Posterior vena cava (tissue), 2 donors: ENCODE data around the gene UCN. TPM values are rescaled to one million over a fixed set of nuclear protein-coding genes. Genes with fewer than 3 reads are reported as not detected.
"Not testable (repeated sequence)": the region's sequence is repeated elsewhere in the genome, so short reads cannot be mapped to it uniquely, and the experiment has no call there.

ENCODE experiments used
- DNase-seq: peaks from one replicate; pipeline ENCODE4 v3.0.0-alpha.2; 2020; ENCODE audit warnings: low spot score
- intact Hi-C, 2 donors: fragments of 100-400 bp; cut with DNase I; formaldehyde crosslinking; loops; one replicate each; pipeline versions ENCODE4 v1.14.1 to v1.14.2; 2022 to 2023
- long read RNA-seq, 2 donors: library from polyadenylated mRNA; unstranded; transcript quantifications; one replicate each; pipeline ENCODE4 v2.0.0, GENCODE V29; 2020 to 2021
- total RNA-seq, 2 donors: library from RNA; stranded (reverse); fragmentation: NEBNext Ultra II Directional; extraction: Animal tissue kit (Norgen Biotek cat#: 25700); gene quantifications; one replicate each; pipeline ENCODE4 v1.2.1, GENCODE V29; 2021
- donor health status: DM: yes; HTN: yes; CAD: no.
- donor health status: DM: yes; HTN: yes; CAD: no.

Gene UCN, protein sequence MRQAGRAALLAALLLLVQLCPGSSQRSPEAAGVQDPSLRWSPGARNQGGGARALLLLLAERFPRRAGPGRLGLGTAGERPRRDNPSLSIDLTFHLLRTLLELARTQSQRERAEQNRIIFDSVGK
- 1 to 10 TPM in 1 of 2 donors, under 1 TPM in 1; 0.95 to 1.2 TPM for total RNA-seq
- long read RNA-seq, donor 1, result 0 reads
- long read RNA-seq, donor 2, partial matches to known transcripts, result 0 of 3 reads
- long read RNA-seq, donor 2, other reads (novel, unspliced or antisense), result 0 of 3 reads

GRCh38 chr2:27308359-27308881 is at the start of gene UCN:
Gene UCN, minus strand, starts transcription at chr2:27308445. Its CDS starts 550 bp downstream, at chr2:27307895.
- peak; percentile 87 for DNase-seq

GRCh38 chr2:27356382-27357181 is 48.3 kb upstream of the UCN start, which contains the start of gene GTF3C2:
Gene GTF3C2, minus strand, starts transcription at chr2:27356764. Its CDS starts 13,210 bp downstream, at chr2:27343554.
- peak; percentile 98 for DNase-seq

More at GRCh38 chr2:27308359-27308881, at the start of gene UCN:
- intact Hi-C loops, result no loop called here

GRCh38 chr2:27356056-27356381 is 47.8 kb upstream of the UCN start:
- DNase-seq, result peak; percentile 83
- intact Hi-C loops, result no loop called here

More at GRCh38 chr2:27356382-27357181, 48.3 kb upstream of the UCN start, which contains the start of gene GTF3C2:
- intact Hi-C loops, result no loop called here

DNA sequence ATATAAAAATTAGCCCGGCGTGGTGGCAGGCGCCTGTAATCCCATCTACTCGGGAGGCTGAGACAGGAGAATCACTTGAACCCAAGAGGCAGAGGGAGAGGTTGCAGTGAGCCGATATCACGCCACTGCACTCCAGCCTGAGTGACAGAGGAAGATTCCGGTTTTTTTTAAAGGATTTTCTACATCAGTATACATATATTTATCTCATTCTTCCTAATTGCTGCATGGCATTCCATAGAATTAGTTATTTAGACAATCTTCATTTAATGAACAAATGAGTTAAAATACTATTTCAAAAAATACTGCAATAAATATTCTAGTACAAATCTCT is 46.3 kb upstream of the UCN start:
- no peak for DNase-seq
- intact Hi-C loops, result no loop called here

DNA sequence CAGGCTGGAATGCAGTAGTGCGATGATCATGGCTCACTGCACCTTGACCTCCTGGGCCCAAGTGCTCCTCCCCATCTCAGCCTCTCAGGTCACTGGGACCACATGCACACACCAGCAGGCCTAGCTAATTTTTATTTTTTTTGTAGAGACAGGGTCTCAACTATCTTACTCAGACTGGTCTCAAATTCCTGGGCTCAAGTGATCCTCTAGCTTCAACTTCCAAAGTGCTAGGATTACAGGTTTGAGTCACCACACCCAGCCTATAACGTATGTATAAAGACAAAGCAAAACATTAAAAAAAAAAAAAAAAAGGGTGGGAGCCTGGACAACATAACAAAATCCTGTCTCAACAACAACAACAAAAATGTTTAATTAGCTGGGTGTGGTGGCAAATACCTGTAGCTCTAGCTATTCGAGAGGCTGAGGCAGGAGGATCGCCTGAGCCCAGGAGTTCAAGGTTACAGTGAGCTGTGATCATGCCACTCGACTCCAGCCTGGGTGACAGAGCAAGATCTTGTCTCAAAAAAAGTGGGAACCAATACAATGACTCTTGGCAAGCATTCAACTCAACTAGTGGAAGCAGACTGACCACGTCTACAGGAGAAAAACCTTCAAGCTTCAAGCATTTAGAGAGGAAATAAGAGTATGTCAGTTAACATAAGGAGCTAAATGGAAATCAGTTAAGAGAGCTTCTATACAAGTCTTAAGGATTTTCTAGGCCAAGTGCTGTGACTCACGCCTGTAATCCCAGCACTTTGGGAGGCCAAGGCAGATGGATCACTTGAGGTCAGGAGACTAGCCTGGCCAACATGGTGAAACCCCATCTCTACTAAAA is 45.7 kb upstream of the UCN start:
- DNase-seq, result no peak
- intact Hi-C loops, result no loop called here

- DNase-seq, intact Hi-C loops: not testable (repeated sequence)
These were observed 45.1 kb upstream of the UCN start for GRCh38 chr2:27353386-27353761.

DNA sequence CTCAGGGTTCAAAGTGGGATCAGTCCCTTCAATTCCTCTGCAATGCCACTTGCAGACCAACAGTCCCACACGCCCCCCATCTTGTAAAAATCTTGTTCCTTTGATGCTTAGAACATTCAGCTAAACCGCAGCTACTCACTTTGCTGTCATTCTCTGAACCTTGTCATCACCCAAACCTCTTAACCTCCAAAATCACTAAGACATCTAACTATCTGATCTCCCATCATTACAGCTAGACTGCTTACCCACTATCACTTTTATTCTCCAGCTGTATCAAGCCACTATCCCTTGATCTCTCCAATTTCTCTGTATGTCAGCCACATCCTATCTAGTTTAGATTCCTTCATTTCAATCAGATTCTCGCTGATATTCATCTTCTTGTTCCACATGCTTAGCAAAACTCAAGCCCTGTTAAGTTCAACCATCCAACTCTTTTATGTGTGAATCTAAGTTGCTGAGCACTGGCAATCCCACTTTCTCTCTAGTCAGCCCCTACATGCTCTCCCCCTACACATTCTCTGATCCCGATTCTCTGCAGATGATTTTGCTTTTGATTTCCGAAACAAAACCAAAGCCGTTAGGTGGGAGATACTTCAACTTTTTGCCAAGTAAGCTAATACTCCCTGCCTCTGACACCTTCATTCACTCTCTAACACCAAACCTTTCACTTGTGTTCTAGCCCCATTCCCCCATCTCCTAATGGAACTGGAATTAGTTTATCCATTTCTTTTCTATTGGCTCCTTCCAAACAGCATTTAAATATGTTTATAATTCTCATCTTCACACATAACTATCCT is 43.8 kb upstream of the UCN start:
- intact Hi-C loops, result no loop called here

DNA sequence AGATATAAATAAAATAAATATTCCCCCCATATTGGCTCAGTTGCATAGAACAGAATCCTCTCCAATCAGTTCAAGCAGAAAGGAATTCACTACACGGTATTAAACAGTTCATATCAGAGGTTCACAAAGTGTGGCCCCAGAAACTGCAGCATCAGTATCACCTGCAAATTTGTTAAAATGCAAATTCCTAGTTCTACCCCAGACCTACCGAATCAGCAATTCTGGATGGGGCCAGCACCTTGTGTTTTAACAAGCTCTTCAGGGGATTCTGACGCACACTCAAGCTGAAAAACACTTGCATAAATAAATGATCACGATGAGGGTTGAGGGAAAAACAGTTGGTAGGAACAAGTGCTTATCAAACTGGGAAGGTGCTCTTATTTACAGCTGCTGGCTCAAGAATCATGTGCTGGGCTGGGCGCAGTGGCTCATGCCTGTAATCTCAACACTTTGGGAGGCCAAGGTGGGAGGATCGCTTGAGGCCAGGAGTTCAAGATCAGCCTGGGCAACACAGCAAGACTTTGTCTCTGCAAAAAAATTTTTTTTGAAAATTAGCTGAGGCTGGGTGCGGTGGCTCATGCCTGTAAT is 42.0 kb upstream of the UCN start:
- no peak for DNase-seq
- intact Hi-C loops, result no loop called here

More for the DNA sequence above, 43.8 kb upstream of the UCN start:
- DNase-seq, result no peak

DNA sequence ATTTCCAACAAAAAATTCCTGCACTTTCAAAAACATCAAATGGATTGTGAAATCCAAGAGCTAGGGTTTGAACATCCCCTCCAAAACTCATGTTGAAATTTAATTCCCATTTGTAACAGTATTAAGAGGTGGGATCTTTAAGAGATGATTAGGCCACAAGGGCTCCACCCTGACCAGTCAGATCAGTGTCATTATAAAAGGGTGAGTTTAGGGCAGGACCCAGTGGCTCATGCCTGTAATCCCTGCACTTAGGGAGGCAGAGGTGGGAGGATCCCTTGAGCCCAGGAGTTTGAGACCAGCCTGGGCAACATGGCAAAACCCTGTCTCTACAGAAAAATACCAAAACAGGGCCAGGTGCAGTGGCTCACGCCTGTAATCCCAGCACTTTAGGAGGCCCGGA is 39.4 kb upstream of the UCN start:
- no peak for DNase-seq
- intact Hi-C loops, result no loop called here

- intact Hi-C loops, result no loop called here
These were observed 27.9 kb upstream of the UCN start for GRCh38 chr2:27336173-27336572.

GRCh38 chr2:27335311-27335710 is 27.1 kb upstream of the UCN start:
- intact Hi-C loops, result no loop called here
- DNase-seq, result peak; percentile 25

More at GRCh38 chr2:27336173-27336572, 27.9 kb upstream of the UCN start:
- DNase-seq, result peak; percentile 62

DNA sequence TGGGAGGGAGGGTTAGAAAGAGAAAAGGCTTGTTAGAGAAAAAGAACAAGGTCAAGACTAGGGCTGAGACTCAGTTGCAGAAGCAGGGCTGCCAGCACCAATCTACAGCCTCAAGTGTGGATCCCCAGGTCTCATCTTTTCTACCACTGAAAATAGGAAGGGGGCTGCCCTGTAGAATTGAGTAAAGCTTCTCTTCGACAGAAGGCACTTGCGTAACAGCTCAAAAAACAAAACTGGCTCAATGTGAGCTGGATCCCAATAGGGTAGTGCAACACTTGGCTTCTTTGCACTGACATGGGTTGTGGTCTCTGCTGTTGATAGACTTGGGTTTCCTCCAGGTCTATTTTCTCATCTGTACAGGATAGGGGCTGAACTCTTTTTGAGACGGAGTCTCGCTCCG is 16.5 kb upstream of the UCN start:
- no peak for DNase-seq
- intact Hi-C loops, result no loop called here

DNA sequence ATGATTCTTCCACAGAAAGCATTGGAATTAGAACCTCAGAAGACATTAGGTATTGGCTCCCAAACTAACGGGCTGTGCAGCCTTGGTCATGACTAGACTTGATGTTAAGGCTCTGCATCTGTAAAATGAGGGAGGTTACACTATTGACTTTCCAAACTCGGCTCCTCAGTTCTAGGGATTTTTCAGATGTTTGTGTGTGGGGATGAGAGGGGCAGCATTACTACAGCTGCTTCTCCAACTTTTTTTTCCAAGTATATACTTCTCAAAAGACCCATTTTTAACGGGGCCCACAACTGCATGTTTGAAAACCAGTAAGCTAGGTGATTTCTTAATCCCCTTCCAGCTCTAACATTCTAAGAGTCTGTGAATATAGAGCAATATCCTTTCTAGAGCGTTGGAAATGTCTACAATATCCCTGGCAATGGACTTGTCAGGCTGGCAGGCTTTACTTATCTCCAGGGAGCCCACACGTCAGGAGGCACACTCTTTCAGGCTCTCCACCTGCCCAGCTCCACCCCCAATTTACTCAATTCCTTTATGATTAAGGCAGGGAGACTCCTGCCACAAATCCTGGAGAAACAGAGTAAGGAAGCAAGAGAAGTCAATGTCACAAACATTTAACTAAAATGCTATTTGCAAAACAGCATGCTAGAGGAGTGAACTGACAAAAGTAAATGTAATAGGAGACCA is 15.5 kb upstream of the UCN start:
- DNase-seq, result no peak
- intact Hi-C loops, result no loop called here

DNA sequence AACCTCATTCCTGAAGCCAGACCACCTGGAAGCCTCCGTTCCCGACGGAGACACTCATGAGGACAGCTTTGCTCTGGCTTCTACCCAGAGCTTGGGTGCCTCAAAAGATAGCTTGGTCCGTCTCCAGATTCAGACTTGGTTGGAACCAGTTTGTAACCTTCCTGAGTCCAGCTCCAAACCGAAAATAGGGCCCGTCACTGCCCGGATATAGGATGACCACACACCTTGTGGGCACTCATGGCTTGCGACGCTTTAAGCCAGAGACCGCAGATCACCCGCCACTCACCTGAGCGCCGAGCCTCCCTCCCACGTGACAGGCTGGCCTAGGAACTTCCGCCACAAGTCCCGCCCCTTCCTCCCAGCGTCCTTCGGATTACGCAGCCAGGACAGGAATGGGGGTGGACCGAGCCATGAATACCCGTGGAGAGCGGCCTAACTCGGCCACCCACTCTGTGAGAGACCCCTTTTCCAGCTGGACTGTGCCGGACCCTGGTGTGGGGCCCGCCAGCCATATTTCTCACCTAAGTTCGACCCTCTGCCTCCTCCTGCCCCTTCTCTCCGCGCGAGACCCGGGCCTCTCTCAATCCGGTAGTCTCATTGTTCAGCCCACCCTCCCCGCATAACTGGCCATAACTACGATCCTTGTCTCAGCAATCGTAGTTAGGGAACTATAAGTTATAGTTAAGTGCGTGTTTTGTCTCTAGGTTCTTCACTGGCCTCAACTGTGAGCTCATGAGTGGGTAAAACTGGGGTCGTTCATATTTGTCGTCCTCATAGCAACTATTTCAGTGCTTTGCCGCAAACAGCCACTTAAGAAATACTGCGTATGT is 14.7 kb upstream of the UCN start, which contains the start of gene MPV17:
Gene MPV17, minus strand, starts transcription at position 332 of the 830 bp plus-strand sequence. CDS start 580 bp downstream, outside the sequence.
- intact Hi-C loops, result no loop called here
- peak; percentile 97 for DNase-seq

DNA sequence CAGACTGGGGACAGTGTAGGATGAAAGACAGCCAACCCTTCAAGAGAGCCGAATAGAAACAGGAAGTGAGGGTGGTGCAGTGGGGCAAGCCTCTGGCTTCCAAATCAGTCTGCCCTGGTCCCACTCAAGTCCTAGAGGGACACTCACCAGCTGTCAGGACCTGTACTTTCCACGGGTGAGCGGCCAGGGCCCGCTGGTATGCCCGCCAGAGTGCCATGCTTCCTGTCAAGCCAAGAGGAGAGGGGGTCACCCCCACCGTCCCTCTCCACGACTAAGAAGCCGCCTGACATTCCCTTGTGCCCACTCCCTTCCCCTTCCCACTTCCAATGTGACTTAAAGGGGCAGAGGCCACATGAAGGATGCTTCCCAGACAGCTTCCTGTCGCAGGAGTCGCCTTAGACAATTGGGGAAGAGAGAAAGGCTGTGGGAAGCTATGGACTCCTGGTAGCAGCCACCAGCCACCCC is 14.1 kb upstream of the UCN start:
- no peak for DNase-seq

DNA sequence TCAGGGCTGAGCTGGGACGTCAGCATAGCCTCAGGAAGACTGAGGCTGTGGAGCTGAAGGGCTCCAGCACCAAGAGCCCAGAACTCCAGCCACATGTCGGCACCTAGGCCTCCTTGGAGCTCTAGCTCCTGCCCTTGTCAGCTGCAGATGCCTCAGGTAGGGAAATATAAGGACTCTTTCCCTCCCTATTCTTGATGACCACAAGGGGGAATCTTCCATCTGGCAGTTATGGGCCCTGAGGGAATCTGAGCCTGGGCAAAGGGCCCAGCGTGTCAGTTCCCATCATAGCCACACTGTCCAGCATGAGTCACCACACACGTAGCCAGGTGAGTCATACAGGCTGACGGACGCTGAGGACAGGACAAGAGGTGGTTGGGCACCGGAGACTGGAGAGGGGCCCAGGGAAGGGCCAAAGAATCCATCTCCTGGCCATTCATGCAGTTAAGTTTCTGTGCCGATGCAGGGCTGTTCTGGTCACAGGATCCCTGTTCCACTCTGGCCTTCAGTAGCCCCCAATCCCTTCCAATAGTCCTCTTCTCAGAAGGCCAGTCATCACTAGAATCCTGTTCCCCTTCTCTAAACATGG is 12.8 kb upstream of the UCN start:
- intact Hi-C loops, result no loop called here
- DNase-seq, result peak; percentile 90

More for the DNA sequence above, 14.1 kb upstream of the UCN start:
- intact Hi-C loops, result no loop called here
